ENCODE measurements around the gene UBTF. TPM values are rescaled to one million over a fixed set of nuclear protein-coding genes. Genes with fewer than 3 reads are reported as not detected.
A peak's percentile ranks its signal among the peaks of the same experiment; 100 is the strongest.

Gene UBTF
- total and polyA plus RNA-seq, 9 of the 15 experiments (the other 6 are each of a cell fraction or from before 2014, with no cell fraction given), result 1.2 to 113 (median 83.6) TPM

DNA sequence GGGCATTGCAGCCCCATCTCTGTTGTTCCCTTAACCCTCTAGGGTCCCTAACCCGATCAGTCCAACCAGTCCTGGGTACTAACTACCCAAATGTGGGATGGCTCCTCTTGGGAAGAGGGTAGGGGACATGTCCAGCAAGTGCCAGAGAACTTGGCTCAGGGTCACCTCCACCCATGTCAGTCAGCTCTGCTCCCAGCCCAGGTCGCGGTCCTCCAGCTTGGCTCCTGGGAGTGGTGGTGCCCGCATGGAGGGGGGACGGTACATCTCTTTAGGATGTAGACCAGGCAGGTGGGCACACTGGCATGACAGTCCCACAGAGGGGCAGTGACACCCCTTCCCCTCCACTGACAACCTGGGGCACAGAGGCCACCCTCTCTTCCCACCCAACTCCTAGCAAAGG lies 26.7 kb downstream of the UBTF start:
- in situ Hi-C loops (cut with MboI), result no loop called here
- TF ChIP-seq CEBPB (tag; IDR thresholded peaks at IDR 0.05), result no peak
- Histone ChIP-seq H3K9me3 (replicated peaks; ENCODE audit: control insufficient read depth, insufficient read depth, low read depth, low read length) (no peaks in the 10 kb centered on the region), H3K4me2 (ENCODE audit: insufficient read depth, low read length) (no peak overlapping the region), H3K27me3 (ENCODE audit: control insufficient read depth in 2 of 2, insufficient read depth in 2 of 2, low read length in 2 of 2) (no peaks in the 10 kb centered on the region), H3K36me3 (ENCODE audit: control insufficient read depth, insufficient read depth, low read length) (peaks cover 81% of the 10 kb centered on the region; the same call in 2 of the 3 replicates), H3K9ac (ENCODE audit: insufficient read depth in 1 of 2, low read depth in 2 of 2, low read length in 2 of 2) (peak overlapping the region in 1 of 2 experiments; percentile 14; a peak in 2 of 4 replicates), H3K4me1 (replicated peaks in 1 of 2; ENCODE audit: control insufficient read depth in 2 of 2, insufficient read depth in 2 of 2, low read length in 2 of 2) (peaks cover 8 to 26% of the 10 kb centered on the region in 2 experiments; a peak in 4 of 5 replicates), H2AFZ (ENCODE audit: low read depth, low read length) (no peak overlapping the region), H3K4me3 (no peak overlapping the region), H3K27ac (ENCODE audit: extremely low read depth, low read depth, low read length) (no peak overlapping the region), H3K79me2 (ENCODE audit: control insufficient read depth, insufficient read depth, low read length) (peaks cover 15% of the 10 kb centered on the region), H4K20me1 (replicated peaks; ENCODE audit: control insufficient read depth, insufficient read depth, low read length) (0 out of 2 replicates have a peak, but pooled peaks cover 2% of the 10 kb centered on the region), H3K9me1 (ENCODE audit: control insufficient read depth, insufficient read depth, low read length) (no peaks in the 10 kb centered on the region)
- CTCF ChIA-PET (ENCODE audit: low intra/inter-chr PET ratio), result no interaction called here
- intact Hi-C loops (cut with micrococcal nuclease), result no loop called here
- 90% methylated on average over 5 of the region's 5 CpGs for WGBS (ENCODE audit: insufficient coverage, low coverage, missing lambda C conversion rate)
- POLR2A ChIA-PET, result interaction anchor here (0.5 to 1.3 kb wide), 2 partner anchors 17 to 24 kb away, joined by 3 read pairs; no protein-coding TSS in a partner anchor
- FAIRE-seq, result no peak
- ATAC-seq, result no peak
- no TSS peak for BruUV-seq (replicated peaks)
- no peak for DNase-seq (ENCODE audit: extremely low read depth in 1 of 4, low spot score in 3 of 4)

DNA sequence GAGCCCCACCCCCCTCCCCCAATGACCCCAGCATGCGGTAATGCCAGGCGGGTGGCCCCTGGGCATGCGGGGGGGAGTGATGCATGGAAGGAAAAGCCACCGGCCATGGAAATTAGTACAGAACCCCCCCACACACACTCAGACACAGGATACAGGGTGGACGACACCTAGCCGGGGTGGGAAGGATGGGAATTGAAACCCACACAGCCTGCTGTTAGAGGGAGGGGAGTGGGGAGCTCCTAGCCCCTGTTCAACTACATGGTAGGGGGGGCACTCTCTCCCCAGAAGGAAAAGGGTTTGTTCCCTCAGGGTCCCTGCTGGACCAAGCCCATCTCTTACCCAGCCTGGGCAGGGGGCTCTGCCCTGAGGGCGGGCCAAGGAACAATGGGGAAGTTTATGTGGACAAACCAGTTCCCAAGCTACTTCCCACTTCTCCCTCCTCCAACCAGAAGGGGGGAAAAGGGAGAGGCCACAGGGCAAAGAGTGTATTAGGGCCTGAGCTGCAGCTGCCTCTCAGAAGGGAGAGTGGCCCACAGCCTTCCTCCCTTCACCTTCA lies 27.5 kb downstream of the UBTF start:
- peak; percentile 10; the same call in 2 of the 3 replicates for ATAC-seq
- no peaks in the 10 kb centered on the region for H3K27me3 ChIP-seq (ENCODE audit: control insufficient read depth in 2 of 2, insufficient read depth in 2 of 2, low read length in 2 of 2)
- no peak overlapping the region for H3K27ac ChIP-seq (ENCODE audit: extremely low read depth, low read depth, low read length)
- intact Hi-C loops (cut with micrococcal nuclease), result no loop called here
- no TSS peak for BruUV-seq (replicated peaks)
- 0 out of 2 replicates have a peak, but pooled peaks have one; percentile 41 for TF ChIP-seq SUPT5H (IDR thresholded peaks at IDR 0.05)
- peak; percentile 55; the same call in 1 of the 2 replicates for TF ChIP-seq POLR2A (conservative IDR thresholded peaks at IDR 0.05)
- TF ChIP-seq RBM15 (IDR thresholded peaks at IDR 0.05; ENCODE audit: insufficient read depth, low read length), result no peak
- TF ChIP-seq STAG1 (CRISPR knock-in tag; IDR thresholded peaks at IDR 0.05; ENCODE audit: borderline replicate concordance), result no peak
- TF ChIP-seq, protein P1, sequence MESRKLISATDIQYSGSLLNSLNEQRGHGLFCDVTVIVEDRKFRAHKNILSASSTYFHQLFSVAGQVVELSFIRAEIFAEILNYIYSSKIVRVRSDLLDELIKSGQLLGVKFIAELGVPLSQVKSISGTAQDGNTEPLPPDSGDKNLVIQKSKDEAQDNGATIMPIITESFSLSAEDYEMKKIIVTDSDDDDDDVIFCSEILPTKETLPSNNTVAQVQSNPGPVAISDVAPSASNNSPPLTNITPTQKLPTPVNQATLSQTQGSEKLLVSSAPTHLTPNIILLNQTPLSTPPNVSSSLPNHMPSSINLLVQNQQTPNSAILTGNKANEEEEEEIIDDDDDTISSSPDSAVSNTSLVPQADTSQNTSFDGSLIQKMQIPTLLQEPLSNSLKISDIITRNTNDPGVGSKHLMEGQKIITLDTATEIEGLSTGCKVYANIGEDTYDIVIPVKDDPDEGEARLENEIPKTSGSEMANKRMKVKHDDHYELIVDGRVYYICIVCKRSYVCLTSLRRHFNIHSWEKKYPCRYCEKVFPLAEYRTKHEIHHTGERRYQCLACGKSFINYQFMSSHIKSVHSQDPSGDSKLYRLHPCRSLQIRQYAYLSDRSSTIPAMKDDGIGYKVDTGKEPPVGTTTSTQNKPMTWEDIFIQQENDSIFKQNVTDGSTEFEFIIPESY (CRISPR knock-in tag; IDR thresholded peaks at IDR 0.05), result peak; percentile 59; the same call in 1 of the 2 replicates
- in situ Hi-C loops (cut with MboI), result no loop called here
- H3K4me2 ChIP-seq (ENCODE audit: insufficient read depth, low read length), result no peak overlapping the region
- peaks cover 16% of the 10 kb centered on the region for H3K79me2 ChIP-seq (ENCODE audit: control insufficient read depth, insufficient read depth, low read length)
- H3K4me1 ChIP-seq (replicated peaks in 1 of 2; ENCODE audit: control insufficient read depth in 2 of 2, insufficient read depth in 2 of 2, low read length in 2 of 2), result peaks cover 6 to 18% of the 10 kb centered on the region in 2 experiments; a peak in 3 of 5 replicates
- no peak overlapping the region for H3K4me3 ChIP-seq
- H4K20me1 ChIP-seq (replicated peaks; ENCODE audit: control insufficient read depth, insufficient read depth, low read length), result 0 out of 2 replicates have a peak, but pooled peaks cover 2% of the 10 kb centered on the region
- H3K36me3 ChIP-seq (ENCODE audit: control insufficient read depth, insufficient read depth, low read length), result peaks cover 73% of the 10 kb centered on the region; the same call in 2 of the 3 replicates
- no peak for FAIRE-seq
- no peaks in the 10 kb centered on the region for H3K9me3 ChIP-seq (replicated peaks; ENCODE audit: control insufficient read depth, insufficient read depth, low read depth, low read length)
- no peak overlapping the region for H2AFZ ChIP-seq (ENCODE audit: low read depth, low read length)
- no peak for DNase-seq (ENCODE audit: extremely low read depth in 1 of 4, low spot score in 3 of 4)
- WGBS (ENCODE audit: insufficient coverage, low coverage, missing lambda C conversion rate), result 82% methylated on average over 7 of the region's 7 CpGs
- CTCF ChIA-PET (ENCODE audit: low intra/inter-chr PET ratio), result no interaction called here
- peak overlapping the region in 1 of 2 experiments; percentile 73; a peak in 1 of 4 replicates for H3K9ac ChIP-seq (ENCODE audit: insufficient read depth in 1 of 2, low read depth in 2 of 2, low read length in 2 of 2)
- POLR2A ChIA-PET, result interaction anchor here (0.5 kb wide), 2 partner anchors 23 to 396 kb away, joined by 3 read pairs; no protein-coding TSS in a partner anchor
- no peaks in the 10 kb centered on the region for H3K9me1 ChIP-seq (ENCODE audit: control insufficient read depth, insufficient read depth, low read length)

Measured in K562 (cell line).